Eye (tissue), 1 donor: ENCODE data around the gene NPEPL1.
"Not testable (repeated sequence)": the region's sequence is repeated elsewhere in the genome, so short reads cannot be mapped to it uniquely, and the experiment has no call there.

ENCODE experiments used
- DNase-seq: peaks from one replicate; pipeline ENCODE4 v3.0.0-alpha.2; 2015

Gene NPEPL1

GRCh38 chr20:58714923-58715351 lies 22.3 kb downstream of the NPEPL1 start:
- no peak for DNase-seq

GRCh38 chr20:58715391-58715800 lies 22.8 kb downstream of the NPEPL1 start:
- no peak for DNase-seq

DNA sequence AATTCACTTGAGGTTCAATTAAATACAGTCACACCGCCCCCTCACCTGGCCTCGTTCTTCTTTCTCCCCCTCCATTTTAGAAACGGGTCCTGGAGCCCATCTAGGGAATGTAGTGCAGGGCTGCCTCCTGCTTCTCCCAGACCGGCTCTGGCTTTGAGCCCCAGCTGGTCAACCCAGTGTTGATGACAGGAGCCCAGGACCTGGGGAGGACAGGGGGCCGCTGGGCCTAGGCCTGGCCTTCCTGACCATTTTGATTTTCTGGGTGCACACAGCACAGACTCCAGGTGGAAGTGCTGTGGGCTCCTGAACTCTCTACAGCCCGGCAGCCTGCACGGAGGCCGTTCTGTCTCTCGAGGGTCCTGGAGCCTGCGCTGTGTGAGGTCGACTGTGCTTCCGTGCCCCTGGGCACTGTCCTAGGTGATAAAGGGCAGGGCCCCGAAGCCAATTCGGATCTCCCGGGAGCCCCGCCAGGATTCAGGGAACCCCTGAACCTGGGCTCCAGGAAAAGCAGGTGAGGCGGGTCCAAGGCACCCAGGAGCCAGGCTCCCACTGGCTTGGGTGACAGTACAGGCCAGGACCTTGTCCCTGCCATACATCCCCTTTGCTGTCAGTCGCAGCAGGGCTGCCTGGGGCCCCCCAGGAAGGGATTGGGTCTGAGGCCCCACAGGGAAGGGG lies 23.3 kb downstream of the NPEPL1 start:
- peak; percentile 20 for DNase-seq

DNA sequence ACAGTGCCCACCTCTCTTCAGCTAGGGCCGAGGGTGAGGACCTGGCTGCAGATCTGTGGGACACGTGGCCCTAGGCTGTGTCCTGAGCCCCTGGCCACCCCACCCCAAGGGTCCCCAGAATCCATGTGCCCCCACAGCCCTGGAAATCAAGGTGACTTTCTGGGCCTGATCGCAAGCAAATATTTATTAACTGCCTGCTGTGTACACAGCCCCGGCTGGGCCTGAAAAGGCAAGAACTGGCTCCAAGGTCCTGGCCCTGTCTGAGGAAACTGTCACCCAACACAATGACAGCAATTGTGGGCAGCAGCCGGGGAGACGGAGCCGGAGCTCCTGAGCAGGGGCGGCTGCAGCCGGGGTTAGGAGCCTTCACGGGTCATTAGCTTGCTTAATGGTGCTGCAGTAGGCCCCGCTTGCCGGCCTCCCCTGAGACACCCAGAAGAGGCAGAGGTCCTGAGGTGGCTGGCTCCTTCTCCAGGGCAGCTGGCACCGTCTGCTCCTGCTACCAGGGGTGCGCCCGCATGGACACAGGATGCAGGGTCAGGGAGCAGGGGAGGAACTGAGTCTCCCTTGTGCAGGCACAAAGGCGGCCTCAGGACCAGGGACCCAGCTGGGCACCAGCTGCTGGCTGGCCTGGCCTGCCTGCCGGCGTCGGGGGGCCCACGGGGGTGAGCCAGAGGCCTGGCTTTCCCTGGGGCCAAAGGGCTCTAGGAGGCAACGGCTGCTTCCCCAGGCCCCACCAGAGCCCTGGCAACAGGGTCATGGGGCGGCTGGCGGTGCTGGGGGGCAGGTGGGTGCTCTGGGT lies 24.1 kb downstream of the NPEPL1 start:
- peak; percentile 83 for DNase-seq

DNA sequence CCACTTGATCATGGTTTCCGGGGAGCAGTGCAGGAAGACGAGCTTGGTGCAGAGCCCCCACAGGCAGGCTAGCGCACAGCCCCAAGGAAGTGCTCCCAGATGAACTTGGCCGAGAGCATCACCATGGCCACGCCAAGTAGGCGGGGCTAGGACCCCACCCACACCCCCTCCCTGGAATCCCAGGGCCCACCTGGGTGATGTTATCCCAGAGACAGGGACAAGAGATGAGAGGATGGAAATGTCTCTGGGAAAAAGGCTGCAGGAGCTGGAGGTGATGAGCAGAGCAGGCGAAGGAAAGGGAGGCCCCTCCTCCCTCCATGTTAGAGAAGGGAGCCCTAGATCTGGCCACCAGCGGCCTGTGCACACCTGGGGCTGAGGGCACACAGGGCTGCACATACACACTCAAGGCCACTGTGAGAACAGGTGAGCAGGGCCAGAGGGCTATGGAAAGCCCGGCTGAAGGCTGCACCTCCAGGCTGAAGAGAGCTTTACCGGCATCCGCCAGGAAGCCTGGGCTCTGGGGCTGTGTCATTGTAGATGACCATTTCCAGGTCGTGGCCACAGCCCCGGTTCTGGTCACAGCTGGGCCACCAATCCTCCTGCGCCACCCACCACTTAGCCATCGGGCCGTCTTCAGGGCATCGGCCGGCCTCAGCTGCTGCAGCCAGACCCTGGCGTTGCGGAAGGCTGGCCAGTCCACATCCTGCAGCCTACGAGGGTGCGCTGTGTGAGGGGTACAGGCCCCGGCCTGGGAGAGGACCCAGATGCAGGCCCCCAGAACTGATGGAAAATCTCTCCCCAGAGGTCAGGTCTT lies 24.9 kb downstream of the NPEPL1 start:
- no peak for DNase-seq

GRCh38 chr20:58718121-58718563 lies 25.5 kb downstream of the NPEPL1 start:
- no peak for DNase-seq

DNA sequence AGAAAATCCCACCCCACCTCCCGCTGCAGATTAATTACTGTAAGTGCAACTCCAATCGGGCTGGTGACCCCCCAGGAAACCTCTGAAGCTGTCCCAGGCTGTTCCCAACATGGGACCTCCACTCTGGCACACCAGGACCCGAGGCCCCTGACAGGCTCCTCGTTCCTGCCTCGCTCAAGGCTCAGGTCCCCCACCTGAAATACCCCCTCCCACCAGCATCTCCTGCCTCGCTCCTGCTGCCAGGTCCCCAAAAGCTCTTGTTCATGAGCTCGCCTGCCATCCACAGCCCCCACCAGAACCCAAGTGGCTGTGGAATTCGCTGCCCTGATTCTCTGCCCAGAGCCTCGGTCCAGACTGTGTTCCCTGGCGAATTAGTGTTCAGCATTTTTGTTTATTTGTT lies 26.1 kb downstream of the NPEPL1 start:
- no peak for DNase-seq

GRCh38 chr20:58719258-58719657 lies 26.7 kb downstream of the NPEPL1 start:
- no peak for DNase-seq

DNA sequence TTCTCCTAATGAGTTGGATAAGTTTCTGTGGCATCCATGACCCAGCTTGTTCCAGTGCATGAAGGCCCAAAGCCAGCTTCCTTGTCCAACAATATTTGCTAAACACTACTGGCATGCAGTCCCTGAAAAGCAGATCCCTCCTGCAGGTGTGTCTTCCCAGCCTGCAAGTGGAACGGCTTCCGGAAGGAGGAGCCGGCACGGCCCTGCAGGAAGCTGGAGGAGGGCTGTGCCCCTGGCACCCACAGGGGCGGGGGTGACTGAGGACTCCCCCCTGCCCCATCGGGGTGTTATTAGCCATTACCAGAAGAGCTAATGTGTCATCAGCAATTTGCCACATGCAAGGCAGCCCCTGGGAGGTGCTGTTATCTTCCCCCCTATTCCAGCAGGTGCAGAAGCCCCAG lies 27.4 kb downstream of the NPEPL1 start:
- DNase-seq, result no peak

DNA sequence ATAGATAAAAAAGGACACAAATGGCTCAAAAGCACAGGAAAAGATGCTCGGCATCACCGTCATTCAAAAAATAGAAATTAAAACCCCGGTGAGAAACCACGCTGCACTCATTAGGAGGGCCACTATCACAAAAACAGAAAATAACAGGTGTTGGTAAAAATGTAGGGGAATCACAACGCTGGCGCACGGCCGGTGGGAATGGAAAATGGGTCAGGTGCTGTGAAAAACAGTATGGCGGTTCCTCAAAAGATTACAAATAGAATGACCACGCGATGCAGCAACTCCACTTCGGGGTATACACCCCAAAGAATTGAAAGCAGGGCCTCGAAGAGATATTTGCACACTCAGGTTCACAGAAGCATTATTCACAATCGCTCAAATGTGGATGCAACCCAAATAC lies 28.3 kb downstream of the NPEPL1 start:
- DNase-seq, result no peak

GRCh38 chr20:58721951-58722778 lies 29.6 kb downstream of the NPEPL1 start:
- DNase-seq, result no peak

- no peak for DNase-seq
Measured at GRCh38 chr20:58722877-58723627, 30.5 kb downstream of the NPEPL1 start.

DNA sequence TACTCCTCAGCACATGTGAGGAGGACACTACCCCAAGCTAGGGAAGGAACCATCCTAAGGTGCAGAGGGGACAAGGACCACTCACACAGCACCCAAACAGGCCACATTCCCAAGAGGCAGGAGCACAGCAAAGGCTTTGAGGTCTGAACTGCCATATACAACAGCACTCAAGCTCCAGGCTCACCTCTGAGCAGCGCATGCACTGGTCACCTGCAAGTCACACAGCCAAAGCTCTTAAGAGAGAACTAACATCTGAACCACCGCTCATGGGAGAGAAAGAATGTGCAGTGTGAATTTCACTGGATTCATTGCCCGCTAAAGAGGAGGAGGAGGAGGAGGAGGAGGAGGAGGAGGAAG lies 31.0 kb downstream of the NPEPL1 start:
- DNase-seq, result no peak

DNA sequence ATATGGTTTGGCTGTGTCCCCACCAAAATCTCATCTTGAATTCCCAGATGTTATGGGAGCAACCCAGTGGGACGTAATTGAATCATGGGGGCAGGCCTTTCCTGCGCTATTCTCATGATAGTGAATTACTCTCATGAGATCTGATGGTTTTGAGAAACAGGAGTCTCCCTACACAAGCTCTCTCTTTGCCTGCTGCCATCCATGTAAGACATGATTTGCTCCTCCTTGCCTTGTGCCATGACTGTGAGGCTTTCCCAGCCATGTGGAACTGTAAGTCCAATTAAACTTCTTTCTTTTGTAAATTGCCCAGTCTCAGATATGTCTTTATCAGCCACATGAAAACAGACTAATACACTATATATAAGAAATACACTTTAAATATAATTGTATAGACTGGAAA lies 33.6 kb downstream of the NPEPL1 start:
- DNase-seq, result not testable (repeated sequence)

GRCh38 chr20:58731192-58731591 lies 38.6 kb downstream of the NPEPL1 start:
- no peak for DNase-seq

DNA sequence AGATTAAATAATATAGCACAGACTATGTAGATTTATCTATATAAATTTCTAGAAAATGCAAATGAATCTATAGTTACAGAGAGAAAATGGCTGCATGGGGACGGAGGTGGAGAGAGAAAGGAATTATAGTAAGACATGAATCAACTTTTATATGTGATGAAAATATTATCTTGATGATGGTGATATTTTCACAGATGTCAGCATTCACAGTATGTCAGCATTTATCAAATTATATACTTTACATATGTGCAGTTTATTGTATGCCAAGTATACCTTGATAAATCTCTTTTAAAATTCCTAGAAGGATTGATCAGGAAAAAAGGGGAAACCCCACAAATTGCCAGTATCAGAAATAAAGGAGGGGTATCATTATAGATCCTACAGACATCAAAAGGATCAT lies 44.6 kb downstream of the NPEPL1 start:
- DNase-seq, result no peak

DNA sequence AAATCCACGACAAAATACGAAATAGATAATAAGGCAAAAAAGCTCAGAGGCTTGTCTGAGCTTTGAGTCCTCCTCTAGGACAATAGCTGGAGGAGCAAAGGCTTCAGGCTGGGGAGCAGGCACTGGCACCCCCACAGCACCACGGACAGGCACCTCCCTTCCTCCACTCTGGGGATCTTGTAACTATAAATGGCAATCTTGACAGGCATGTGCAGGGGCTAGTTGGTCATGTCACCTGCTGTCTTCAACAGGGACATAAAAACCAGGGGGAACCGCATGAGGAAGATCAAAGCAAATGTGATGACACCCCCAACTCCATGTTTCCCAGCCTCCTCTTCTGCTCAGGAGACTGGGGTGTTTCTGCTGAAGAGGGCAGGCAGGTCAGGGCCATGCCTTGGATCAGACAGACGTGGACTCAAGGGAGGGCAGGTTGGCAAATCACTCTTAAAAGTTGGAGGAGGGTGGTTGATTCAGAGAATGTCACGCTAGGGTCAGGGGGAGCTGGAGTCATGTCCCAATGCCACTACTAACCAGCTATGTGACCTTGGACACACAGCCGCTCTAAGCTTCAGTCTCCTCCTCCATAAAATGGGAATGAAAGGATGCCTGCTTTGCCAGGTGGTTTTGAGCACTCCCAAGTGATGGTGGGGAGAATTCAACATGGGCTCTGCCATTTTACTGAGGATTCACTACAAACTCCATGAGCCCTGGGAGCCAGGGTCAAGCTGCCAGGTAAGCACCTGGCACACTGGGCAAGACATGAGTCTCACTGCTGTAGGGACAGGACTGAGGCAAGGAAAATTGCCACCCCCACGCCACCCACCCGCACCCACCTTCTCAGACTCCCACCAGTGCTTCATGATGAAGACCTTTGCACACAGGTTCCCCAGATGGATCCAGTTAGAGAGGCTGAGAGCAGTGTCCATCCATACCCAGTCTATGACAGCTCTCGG lies 48.0 kb downstream of the NPEPL1 start:
- DNase-seq, result no peak

GRCh38 chr20:58741384-58741783 lies 48.8 kb downstream of the NPEPL1 start:
- no peak for DNase-seq

- no peak for DNase-seq
Measured at GRCh38 chr20:58742668-58743566, 50.3 kb downstream of the NPEPL1 start.
